NCI-H510A (cell line): Measurements from ENCODE around the gene MAGEA9B.
"Not testable (repeated sequence)": the region's sequence is repeated elsewhere in the genome, so short reads cannot be mapped to it uniquely, and the experiment has no call there.

Source experiments
- DNase-seq: peaks from one replicate; lab custom pipeline; 2025; lab: John Stamatoyannopoulos, UW

The MAGEA9B gene

DNA sequence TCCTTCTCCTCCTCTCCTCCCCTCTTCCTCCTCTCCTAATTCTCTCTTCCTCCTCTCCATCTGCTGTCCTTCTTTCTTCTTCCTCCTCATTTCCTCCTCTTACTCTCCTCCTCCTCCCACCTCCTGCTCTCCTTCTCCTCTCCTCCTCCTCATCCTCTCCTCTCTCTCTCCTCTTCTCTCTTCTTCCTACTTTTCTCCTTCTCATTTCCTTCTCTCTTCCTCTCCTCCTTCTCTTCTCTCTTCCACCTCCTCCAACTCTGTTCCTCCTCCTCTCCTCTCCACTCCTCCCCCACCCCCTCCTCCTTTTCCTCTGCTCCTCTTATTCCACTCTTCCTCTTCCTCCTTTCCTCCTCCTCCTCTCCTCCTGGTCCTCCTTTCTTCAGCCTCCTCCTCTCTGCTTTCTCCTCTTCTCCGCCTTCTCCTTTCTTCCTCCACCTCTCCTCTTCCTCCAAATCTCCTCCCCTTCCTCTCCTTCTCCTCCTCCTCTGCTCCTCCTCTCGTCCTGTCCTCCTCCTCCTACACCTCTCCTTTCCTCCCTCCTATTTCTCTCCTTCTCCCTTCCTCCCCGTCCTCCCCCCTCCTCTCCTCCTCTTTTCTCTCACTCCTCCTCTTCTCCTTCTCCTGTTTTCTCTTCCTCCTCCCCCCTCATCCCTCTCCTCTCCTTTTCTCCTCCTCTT is 52.2 kb downstream of the MAGEA9B start:
- DNase-seq, result not testable (repeated sequence)

DNA sequence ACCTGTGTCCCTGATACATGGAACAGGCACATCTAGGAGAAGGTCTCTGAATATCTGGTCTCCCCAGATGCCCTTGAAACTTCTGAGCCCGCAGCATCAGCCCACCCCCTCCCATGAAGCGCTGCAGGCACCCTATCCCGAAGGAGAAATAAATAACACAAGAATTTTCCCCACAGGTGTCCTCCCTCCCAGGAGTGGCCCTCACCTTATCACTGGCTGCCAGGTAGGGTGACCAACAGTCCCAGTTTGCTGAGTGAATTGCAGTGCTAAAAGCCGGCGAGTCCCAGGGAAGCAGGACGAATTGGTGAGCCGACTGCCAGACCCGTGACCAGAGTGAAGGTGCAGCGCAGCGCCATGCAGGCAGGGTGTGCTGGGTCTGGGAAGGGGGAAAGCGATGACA is 53.3 kb downstream of the MAGEA9B start:
- DNase-seq, result not testable (repeated sequence)

DNA sequence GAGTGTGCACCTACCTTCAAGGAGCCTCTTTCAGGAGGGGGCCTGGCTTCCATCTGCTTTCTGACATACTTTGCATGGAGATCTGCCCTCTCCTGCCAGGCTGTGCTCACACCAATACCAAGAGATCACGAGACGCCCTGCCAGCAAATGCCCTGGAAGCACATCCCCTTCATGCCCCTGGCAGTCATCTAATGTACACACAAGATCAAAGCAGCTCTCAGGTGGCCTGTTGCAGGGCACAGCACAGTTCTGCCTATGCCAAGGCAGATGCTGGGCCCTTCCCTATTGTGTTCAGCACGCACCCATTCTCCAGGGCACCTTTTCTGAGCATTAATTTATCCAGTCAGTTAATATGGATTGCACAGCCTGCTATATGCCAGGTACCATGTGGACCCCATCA is 54.4 kb downstream of the MAGEA9B start:
- DNase-seq, result not testable (repeated sequence)
